Hepatic stellate cell (primary cell): Measurements from ENCODE around the gene TUBB8B.
"Not testable (repeated sequence)": the region's sequence is repeated elsewhere in the genome, so short reads cannot be mapped to it uniquely, and the experiment has no call there.

Experiments used
- DNase-seq: peaks from one replicate; pipeline ENCODE4 v3.0.0; 2011; ENCODE audit warnings: low spot score

The TUBB8B gene

DNA sequence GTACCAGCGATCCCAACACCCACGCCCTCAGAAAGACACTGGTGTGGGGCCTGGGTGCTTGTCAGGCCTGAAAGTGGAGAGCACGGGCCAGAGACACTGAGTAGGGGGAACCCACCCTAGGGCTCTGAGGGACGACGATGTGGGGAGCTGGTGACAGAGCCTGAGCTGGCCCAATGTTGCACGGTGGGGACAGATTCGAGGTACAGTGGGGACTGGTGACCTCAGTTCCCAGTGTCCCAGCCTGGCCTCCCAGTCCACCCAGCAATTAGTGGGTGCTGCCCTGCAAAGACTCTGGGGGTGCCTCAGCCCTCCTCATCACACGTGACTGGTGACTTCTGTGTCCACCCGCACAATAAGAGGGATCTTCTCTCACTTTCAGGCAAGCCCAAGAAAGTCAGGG is 36.6 kb downstream of the TUBB8B start:
- DNase-seq: not testable (repeated sequence)

- not testable (repeated sequence) for DNase-seq
Observed at GRCh38 chr18:11383-12274, 37.8 kb downstream of the TUBB8B start.

GRCh38 chr18:10624-11184 is 38.7 kb downstream of the TUBB8B start:
- not testable (repeated sequence) for DNase-seq

GRCh38 chr18:9937-10336 is 39.5 kb downstream of the TUBB8B start:
- DNase-seq: not testable (repeated sequence)
